GF-D8 (cell line): Measurements from ENCODE around the gene NXPE2.
"Not testable (repeated sequence)": the region's sequence is repeated elsewhere in the genome, so short reads cannot be mapped to it uniquely, and the experiment has no call there.

Source experiments
- DNase-seq: peaks from one replicate; lab custom pipeline; 2025; lab: John Stamatoyannopoulos, UW

Gene NXPE2

DNA sequence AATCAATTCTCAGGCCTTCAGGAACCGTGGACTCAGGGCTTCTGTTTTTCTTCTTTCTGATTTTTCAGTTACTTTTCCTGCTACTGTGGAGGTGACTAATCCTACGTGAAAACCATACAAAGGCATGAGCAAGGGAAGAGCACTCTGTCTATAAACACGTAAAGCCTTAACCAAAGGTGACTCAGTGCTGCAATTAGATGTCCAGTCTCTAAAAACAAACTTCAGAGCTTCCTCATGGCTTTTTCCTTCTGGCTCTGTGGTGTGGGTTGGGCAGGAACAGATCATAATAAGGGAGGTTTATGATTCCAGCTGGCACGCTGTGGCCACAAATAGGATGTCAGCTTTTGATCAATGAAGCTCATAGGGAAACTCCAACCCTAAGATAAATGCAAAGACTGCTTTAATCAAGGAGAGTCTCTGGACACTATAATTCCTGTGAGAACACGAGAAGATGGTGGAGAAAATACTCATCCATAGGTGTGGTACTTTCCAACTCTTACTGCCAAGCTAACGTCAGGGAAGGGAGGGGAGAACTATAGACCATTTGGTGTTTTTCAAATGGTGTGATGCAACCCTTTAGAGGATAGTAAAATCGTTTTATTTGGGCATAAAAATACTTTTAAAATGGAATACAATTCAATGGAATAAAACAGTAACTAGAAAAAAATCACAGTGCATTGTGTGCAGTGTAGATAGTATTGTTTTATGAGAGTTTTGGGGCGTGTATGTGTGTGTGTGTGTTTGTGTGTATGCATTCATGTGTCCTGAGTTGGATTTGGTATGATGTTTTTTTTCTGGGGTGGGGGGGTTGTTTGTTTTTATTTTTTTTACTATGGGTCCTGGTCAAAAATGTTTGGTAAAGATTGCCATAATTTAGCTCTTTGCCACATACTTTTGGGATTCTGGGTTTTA, at the start of gene NXPE2:
TSS of gene NXPE2 (plus strand) at position 403 of the 912 bp plus-strand sequence. CDS start at position 452, 49 bp downstream.
- DNase-seq, result no peak

GRCh38 chr11:114631445-114631965, 46.8 kb upstream of the NXPE2 start:
- not testable (repeated sequence) for DNase-seq

GRCh38 chr11:114639440-114639839, 38.9 kb upstream of the NXPE2 start:
- DNase-seq, result not testable (repeated sequence)

DNA sequence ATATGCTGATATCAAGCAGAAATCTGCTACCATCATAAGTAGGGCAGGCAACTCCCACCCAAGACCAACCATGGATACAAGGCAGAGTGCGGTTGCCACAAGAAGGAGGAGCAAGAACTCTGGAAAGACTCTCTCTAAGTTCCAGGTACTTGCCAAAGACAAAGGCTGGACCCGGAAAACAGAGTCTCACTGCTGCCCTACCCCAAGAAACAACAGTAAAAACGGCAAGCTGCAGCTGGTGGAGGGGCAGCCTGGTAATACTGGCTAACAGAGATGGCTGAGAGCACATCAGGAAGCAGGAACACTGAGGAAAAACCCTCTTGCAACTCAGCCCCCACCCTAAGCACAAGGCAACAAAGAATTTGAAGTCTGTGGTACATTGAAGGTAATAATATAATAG, 27.7 kb upstream of the NXPE2 start:
- no peak for DNase-seq

GRCh38 chr11:114651145-114651718, 27.1 kb upstream of the NXPE2 start:
- no peak for DNase-seq

DNA sequence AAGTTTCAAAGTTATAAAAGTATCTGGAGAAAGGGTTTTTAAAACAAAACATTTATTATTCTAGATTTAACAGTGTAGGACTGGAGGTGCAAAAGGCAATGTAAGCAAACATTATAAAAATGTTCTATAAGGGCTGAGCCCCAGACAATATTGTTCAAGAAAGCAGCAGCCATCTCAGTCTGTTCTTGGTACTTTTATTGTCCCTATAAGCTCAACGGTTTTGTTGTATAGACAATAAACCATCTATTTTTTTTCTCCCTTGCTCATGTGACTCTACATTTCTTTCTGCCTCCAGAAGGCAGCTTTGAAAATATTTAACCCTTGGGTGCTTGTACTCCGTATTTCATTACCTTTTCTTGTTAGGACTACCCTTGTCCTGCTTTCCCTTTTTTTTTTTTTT, 25.2 kb upstream of the NXPE2 start:
- DNase-seq, result no peak

DNA sequence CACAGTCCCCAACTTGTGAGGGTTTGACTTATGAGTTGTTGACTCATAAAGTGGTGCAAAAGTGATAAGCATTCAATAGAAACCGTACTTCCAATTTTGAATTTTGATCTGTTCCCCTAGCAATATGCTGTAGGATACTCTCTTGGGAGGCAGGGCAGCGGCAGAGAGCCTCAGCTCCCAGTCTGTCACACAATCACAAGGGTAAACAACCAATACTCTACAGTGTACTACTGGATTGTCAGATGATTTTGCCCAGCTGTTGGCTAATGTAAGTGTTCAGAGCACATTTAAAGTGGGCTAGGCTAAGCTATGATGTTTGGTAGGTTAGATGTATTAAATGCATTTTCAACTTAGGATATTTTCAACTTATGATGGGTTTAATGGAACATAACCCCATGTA, 13.7 kb upstream of the NXPE2 start:
- DNase-seq, result no peak

GRCh38 chr11:114666760-114667159, 11.6 kb upstream of the NXPE2 start:
- DNase-seq, result no peak

DNA sequence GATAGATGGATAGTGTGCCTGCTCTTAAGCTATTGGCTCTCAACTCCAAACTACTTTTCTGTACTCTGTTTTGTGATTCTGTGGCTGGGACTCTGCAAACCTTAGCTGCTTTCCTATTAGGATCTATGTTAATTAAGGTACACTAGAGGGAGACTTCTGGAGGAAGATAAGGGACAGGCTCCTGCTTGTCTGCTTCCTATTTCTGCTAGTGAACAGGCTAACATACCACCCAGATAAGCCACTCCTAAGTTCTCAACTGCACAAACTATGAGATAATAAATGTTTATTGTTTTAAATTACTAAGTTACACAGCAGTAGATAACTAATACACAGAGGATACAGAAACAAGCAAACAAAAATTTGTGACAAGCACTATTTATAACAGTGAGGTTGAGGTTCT, 10.2 kb upstream of the NXPE2 start:
- no peak for DNase-seq

DNA sequence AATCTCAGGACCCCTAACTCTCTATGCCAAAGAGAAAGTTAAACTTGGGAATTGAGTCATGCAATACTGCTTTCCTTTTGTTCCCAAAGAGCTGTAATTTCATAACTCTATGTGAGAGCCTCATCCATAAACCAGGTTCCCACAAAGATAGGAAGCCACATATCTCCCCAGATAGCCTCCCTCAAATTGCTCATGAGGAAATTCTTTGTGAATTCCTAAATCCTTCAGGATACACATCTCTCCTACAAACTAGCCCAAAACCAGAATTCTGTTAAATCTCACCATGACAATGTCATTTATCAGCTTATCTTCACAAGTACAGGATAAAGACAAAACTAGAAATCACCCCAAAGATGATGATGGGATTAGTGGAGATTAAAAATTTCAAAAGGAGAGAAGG, 4.7 kb upstream of the NXPE2 start:
- no peak for DNase-seq

- DNase-seq, result no peak
Observed at GRCh38 chr11:114679505-114679904, 1.2 kb downstream of the NXPE2 start.

DNA sequence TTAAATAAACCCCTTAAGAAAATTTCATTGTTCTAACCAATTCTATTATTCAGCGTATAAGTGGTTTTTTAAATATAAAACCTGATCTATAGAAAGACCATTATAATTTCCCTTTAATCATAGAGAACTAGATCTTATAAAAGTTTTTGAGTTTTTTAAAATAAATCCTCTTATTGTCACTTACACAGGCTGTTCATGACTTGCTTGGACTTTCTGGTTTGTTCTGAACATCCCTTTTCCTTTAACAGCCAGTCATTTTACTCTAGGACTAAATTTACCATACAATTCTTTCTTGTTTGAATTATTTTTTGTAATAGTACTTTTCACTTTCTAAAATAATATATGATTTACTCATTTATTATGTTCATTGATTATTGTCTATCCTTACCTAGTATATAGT, 4.7 kb downstream of the NXPE2 start:
- DNase-seq, result no peak

DNA sequence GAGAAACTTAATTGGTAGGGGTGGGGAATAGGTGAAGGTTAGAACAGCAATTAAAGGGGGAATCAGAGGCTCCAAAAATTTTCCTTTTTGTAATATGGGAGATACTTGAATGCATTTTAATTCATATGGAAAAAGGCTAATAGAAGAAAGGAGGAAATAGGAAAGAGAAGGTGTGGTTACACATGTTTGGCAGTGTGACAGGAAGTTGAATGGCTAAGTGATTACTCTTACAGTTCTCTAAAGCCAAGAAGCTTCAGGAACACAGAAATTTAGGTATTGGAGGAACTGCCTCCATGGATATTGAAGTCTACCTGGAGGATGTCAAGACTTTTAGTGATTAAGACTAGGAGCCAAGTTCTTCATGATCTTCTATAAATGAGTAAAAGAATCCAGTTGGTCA, 6.3 kb downstream of the NXPE2 start:
- no peak for DNase-seq

- DNase-seq, result no peak
Observed at GRCh38 chr11:114685097-114685496, 6.8 kb downstream of the NXPE2 start.

DNA sequence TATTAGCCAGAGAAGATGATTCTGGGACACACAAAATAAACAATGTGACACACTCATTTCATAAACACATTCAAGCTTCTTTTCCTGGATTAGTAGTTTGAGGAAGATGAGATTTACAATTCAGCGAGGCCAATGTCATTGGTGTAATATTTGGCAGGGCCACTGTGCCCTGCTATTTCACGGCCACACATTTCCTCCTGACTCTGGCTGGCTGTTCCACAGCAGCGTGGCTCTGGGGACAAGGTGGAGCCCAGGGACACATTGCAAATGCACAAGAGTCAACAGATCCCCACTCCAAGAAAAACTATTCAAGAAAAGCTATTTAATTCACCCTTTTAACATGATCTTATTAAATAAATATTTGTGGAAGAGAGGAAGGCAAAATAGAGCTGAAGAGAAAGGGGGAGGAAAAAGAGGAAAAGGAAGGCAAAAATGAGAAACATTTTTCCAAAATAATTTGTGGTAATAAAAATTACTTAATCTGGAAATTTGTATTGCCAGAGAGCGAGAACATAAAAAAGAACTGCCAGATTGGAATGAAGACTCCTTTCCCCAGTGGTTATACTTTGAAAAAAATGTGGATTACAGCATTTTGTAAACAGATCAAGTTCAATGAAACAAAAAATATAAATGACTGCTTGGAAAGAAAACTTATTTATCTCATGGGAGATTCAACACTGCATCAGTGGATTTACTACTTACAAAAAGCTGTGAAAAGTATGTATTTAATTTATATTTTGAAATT, 27.1 kb downstream of the NXPE2 start:
- DNase-seq, result no peak

DNA sequence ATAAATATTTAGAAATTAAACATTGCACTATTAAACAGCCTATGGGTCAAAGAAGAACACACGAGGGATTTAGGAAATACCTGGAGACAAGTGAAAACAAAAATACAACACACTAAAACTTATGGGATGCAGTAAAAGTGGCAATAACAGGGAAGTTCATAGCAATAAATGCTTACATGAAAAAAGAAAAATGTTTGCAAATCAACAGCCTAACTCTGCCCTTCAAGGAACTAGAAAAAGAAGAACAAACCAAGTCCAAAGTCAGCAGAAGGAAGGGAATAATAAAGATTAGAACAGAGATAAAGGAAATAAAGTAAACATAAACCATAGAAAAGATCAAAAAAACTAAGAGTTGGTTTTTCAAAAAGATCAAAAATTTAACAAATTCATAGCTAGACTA, 31.6 kb downstream of the NXPE2 start:
- no peak for DNase-seq

DNA sequence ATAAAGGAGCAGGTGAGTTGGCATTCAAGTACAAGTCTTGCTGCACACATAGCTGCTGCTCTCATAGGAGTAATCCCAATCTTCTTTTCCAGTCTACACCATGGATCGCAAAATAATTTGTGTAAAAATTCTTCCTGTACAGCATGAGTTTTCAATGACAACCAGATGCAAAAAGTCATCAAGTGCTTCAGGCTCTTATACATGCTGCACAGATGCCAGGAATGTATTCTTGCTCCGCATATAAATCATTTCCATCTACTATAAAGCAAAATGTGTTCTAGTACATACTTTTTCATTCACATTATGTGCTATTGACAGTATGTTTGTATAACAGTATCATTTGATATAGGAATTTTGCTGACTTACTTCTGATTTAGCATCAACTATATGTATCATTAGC, 35.4 kb downstream of the NXPE2 start:
- no peak for DNase-seq

DNA sequence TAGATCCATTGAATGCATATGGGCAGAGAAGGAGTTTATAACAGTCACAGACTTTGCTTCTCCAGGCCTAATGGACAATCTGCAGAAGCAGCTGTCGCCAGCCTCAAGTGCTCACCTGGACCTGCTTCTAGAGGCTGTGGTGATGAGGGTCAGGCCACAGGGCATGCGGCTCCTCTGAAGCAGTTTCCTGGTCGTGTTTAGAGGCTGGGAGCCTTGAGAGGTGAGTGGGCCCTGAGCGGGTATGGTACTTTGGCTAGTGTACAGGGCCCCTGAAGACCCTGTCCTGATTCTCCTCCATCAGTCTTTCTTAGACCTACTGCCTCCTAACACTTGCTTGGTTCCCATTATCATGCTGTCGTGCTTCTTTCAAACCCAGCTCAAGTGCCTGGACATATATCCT, 41.2 kb downstream of the NXPE2 start:
- no peak for DNase-seq

GRCh38 chr11:114724916-114725524, 46.7 kb downstream of the NXPE2 start:
- no peak for DNase-seq

GRCh38 chr11:114725623-114726022, 47.3 kb downstream of the NXPE2 start:
- no peak for DNase-seq

- DNase-seq, result no peak
Observed at GRCh38 chr11:114736806-114737205, 58.5 kb downstream of the NXPE2 start.

DNA sequence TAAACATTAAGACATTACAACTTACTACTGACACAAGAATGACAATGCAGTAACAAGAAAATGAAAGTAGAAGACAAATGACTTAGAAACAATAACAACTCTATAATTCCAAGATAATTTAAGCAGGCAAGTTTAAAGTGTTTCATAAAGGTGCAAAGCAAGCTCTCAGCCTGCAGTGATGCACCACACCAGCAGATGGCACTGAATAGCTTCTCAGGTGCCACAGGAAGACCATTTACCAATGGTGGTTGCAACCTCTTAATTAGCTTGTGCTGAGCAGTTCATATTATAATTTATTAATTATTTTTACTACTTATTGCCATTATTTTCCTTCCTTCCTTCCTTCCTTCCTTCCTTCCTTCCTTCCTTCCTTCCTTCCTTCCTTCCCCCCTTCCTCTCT, 60.6 kb downstream of the NXPE2 start:
- no peak for DNase-seq
